Mesendoderm (in vitro differentiated cells): Measurements from ENCODE around the gene ESRP2.

Experiments used
- DNase-seq: peaks from one replicate; pipeline ENCODE4 v3.0.0; 2013
- H2AK5ac ChIP-seq: 2 replicates; pipeline ENCODE4 v1.6.1; 2013; ENCODE audit warnings: low read length, inconsistent platforms
- H2BK120ac ChIP-seq: 2 replicates; pipeline ENCODE4 v1.6.1; 2013; ENCODE audit warnings: low read depth, mild to moderate bottlenecking, low read length, moderate library complexity, mixed read lengths
- H2BK15ac ChIP-seq: replicated peaks from 2 replicates; pipeline ENCODE4 v1.6.1; 2013; ENCODE audit warnings: low read depth, mild to moderate bottlenecking, moderate library complexity
- H2BK5ac ChIP-seq: 2 replicates; pipeline ENCODE4 v1.6.1; 2013; ENCODE audit warnings: low read length, inconsistent platforms
- H3K18ac ChIP-seq: 2 replicates; pipeline ENCODE4 v1.6.1; 2013; ENCODE audit warnings: mild to moderate bottlenecking, low read length, mixed read lengths
- H3K23ac ChIP-seq: one replicate; pipeline ENCODE4 v1.6.1; 2013; ENCODE audit warnings: low read length
- H3K27ac ChIP-seq: 2 replicates; pipeline ENCODE4 v1.5.1; 2013; ENCODE audit warnings: low read depth, mild to moderate bottlenecking, inconsistent platforms, low read length, moderate library complexity
- H3K27me3 ChIP-seq: 2 replicates; pipeline ENCODE4 v1.6.1; 2013; ENCODE audit warnings: low read length, control low read depth, mild to moderate bottlenecking, inconsistent platforms; ENCODE audit not compliant: insufficient read depth, poor library complexity
- H3K36me3 ChIP-seq: 2 replicates; pipeline ENCODE4 v1.6.1; 2013; ENCODE audit warnings: low read length, inconsistent platforms; ENCODE audit not compliant: control insufficient read depth, insufficient read depth
- H3K4ac ChIP-seq: one replicate; pipeline ENCODE4 v1.6.1; 2013; ENCODE audit warnings: low read depth, mild to moderate bottlenecking, low read length, moderate library complexity
- H3K4me1 ChIP-seq: 2 replicates; pipeline ENCODE4 v1.6.1; 2013; ENCODE audit warnings: low read depth, low read length, inconsistent platforms; ENCODE audit not compliant: control insufficient read depth
- H3K4me2 ChIP-seq: 2 replicates; pipeline ENCODE4 v1.6.1; 2013; ENCODE audit warnings: low read length
- H3K4me3 ChIP-seq: 2 replicates; pipeline ENCODE4 v1.5.1; 2013; ENCODE audit warnings: mild to moderate bottlenecking, low read length
- H3K56ac ChIP-seq: one replicate; pipeline ENCODE4 v1.6.1; 2013; ENCODE audit warnings: low read length
- H3K79me1 ChIP-seq: 2 replicates; pipeline ENCODE4 v1.6.1; 2013; ENCODE audit warnings: low read length, inconsistent platforms
- H3K79me2 ChIP-seq: 2 replicates; pipeline ENCODE4 v1.6.1; 2013; ENCODE audit warnings: mild to moderate bottlenecking, low read length; ENCODE audit not compliant: control insufficient read depth, insufficient read depth
- H3K9ac ChIP-seq: 2 replicates; pipeline ENCODE4 v1.6.1; 2013; ENCODE audit warnings: low read length, inconsistent platforms
- H4K5ac ChIP-seq: one replicate; pipeline ENCODE4 v1.6.1; 2013; ENCODE audit warnings: low read length
- H4K8ac ChIP-seq: one replicate; pipeline ENCODE4 v1.6.1; 2013; ENCODE audit warnings: low read depth, mild to moderate bottlenecking, control low read depth, low read length, moderate library complexity
- WGBS: extraction: QIAGEN DNeasy Blood & Tissue Kit; methylation state at CpG from one replicate; pipeline ENCODE4 v1.1.7; 2013; ENCODE audit warnings: low lambda C conversion rate, missing lambda C conversion rate; ENCODE audit not compliant: insufficient coverage; ENCODE audit errors: extremely low coverage; 5-methylcytosine and 5-hydroxymethylcytosine counted together

The ESRP2 gene

GRCh38 chr16:68273896-68274295 lies 38.0 kb upstream of the ESRP2 start:
- no peak overlapping the region for H3K23ac ChIP-seq
- H3K4ac ChIP-seq = no peak overlapping the region
- no peak for DNase-seq
- H3K79me2 ChIP-seq = peaks cover 38% of the 10 kb centered on the region
- no peak overlapping the region for H3K9ac ChIP-seq
- peaks cover 23% of the 10 kb centered on the region for H3K79me1 ChIP-seq
- H3K4me3 ChIP-seq = no peak overlapping the region
- no peak overlapping the region for H2BK15ac ChIP-seq
- H3K36me3 ChIP-seq = peaks cover 6% of the 10 kb centered on the region
- H3K56ac ChIP-seq = no peak overlapping the region
- H3K4me2 ChIP-seq = no peak overlapping the region
- H2BK5ac ChIP-seq = no peak overlapping the region
- no peak overlapping the region for H2AK5ac ChIP-seq
- H3K27ac ChIP-seq = no peak overlapping the region
- H4K8ac ChIP-seq = no peak overlapping the region
- H2BK120ac ChIP-seq = no peak overlapping the region
- no CpG with 5 or more reads among the region's 8 CpGs for WGBS
- peaks cover 3% of the 10 kb centered on the region for H3K4me1 ChIP-seq
- no peak overlapping the region for H4K5ac ChIP-seq
- H3K27me3 ChIP-seq = no peaks in the 10 kb centered on the region
- no peak overlapping the region for H3K18ac ChIP-seq

GRCh38 chr16:68273459-68273858 lies 37.5 kb upstream of the ESRP2 start:
- Histone ChIP-seq H3K4me1 (peaks cover 3% of the 10 kb centered on the region), H2AK5ac (no peak overlapping the region), H4K5ac (no peak overlapping the region), H3K79me1 (peaks cover 23% of the 10 kb centered on the region), H2BK15ac (no peak overlapping the region), H3K27me3 (no peaks in the 10 kb centered on the region), H3K18ac (no peak overlapping the region), H3K4me2 (no peak overlapping the region), H3K27ac (no peak overlapping the region), H4K8ac (no peak overlapping the region), H2BK120ac (no peak overlapping the region), H3K56ac (no peak overlapping the region), H3K9ac (no peak overlapping the region), H3K36me3 (peaks cover 6% of the 10 kb centered on the region), H2BK5ac (no peak overlapping the region), H3K4ac (no peak overlapping the region), H3K4me3 (no peak overlapping the region), H3K23ac (no peak overlapping the region), H3K79me2 (peaks cover 39% of the 10 kb centered on the region)
- no peak for DNase-seq
- no CpG with 5 or more reads among the region's 5 CpGs for WGBS

GRCh38 chr16:68272507-68273209 lies 36.7 kb upstream of the ESRP2 start:
- H4K5ac ChIP-seq = no peak overlapping the region
- DNase-seq = peak; percentile 81
- no peak overlapping the region for H4K8ac ChIP-seq
- no peak overlapping the region for H3K27ac ChIP-seq
- H3K23ac ChIP-seq = no peak overlapping the region
- H3K79me2 ChIP-seq = peaks cover 45% of the 10 kb centered on the region
- no peak overlapping the region for H3K4me3 ChIP-seq
- H3K18ac ChIP-seq = no peak overlapping the region
- H3K56ac ChIP-seq = no peak overlapping the region
- H3K4me2 ChIP-seq = no peak overlapping the region
- H2BK15ac ChIP-seq = no peak overlapping the region
- WGBS = no CpG with 5 or more reads among the region's 4 CpGs
- no peak overlapping the region for H2AK5ac ChIP-seq
- H3K4ac ChIP-seq = no peak overlapping the region
- peaks cover 23% of the 10 kb centered on the region for H3K79me1 ChIP-seq
- peaks cover 6% of the 10 kb centered on the region for H3K36me3 ChIP-seq
- peaks cover 4% of the 10 kb centered on the region for H3K4me1 ChIP-seq
- H2BK120ac ChIP-seq = no peak overlapping the region
- no peak overlapping the region for H2BK5ac ChIP-seq
- no peaks in the 10 kb centered on the region for H3K27me3 ChIP-seq
- H3K9ac ChIP-seq = peak overlapping the region; percentile 6

GRCh38 chr16:68270353-68270752 lies 34.4 kb upstream of the ESRP2 start:
- no CpG with 5 or more reads among the region's 1 CpG for WGBS
- Histone ChIP-seq H3K4me3 (no peak overlapping the region), H4K8ac (no peak overlapping the region), H2BK5ac (no peak overlapping the region), H3K4me2 (no peak overlapping the region), H3K4me1 (peaks cover 4% of the 10 kb centered on the region), H3K27me3 (no peaks in the 10 kb centered on the region), H3K27ac (no peak overlapping the region), H3K9ac (no peak overlapping the region), H3K36me3 (peaks cover 6% of the 10 kb centered on the region), H3K23ac (no peak overlapping the region), H2BK120ac (no peak overlapping the region), H4K5ac (no peak overlapping the region), H3K4ac (no peak overlapping the region), H2AK5ac (no peak overlapping the region), H3K56ac (no peak overlapping the region), H2BK15ac (no peak overlapping the region), H3K18ac (no peak overlapping the region), H3K79me1 (peaks cover 23% of the 10 kb centered on the region), H3K79me2 (peaks cover 53% of the 10 kb centered on the region)
- DNase-seq = no peak

GRCh38 chr16:68269793-68270192 lies 33.9 kb upstream of the ESRP2 start:
- no peak overlapping the region for H3K4me2 ChIP-seq
- WGBS = no CpG with 5 or more reads among the region's 4 CpGs

More at GRCh38 chr16:68269793-68270192, 33.9 kb upstream of the ESRP2 start:
- Histone ChIP-seq H3K4ac (no peak overlapping the region), H3K56ac (no peak overlapping the region), H3K27me3 (no peaks in the 10 kb centered on the region), H4K5ac (no peak overlapping the region), H2BK5ac (no peak overlapping the region), H3K79me2 (peaks cover 53% of the 10 kb centered on the region), H3K36me3 (peaks cover 6% of the 10 kb centered on the region), H3K18ac (no peak overlapping the region), H3K9ac (no peak overlapping the region), H3K4me3 (no peak overlapping the region), H3K23ac (no peak overlapping the region), H3K79me1 (peaks cover 21% of the 10 kb centered on the region), H2AK5ac (no peak overlapping the region), H4K8ac (no peak overlapping the region), H3K27ac (no peak overlapping the region), H2BK120ac (no peak overlapping the region), H2BK15ac (no peak overlapping the region), H3K4me1 (peaks cover 4% of the 10 kb centered on the region)
- DNase-seq = no peak
